ENCODE data around the gene PIGQ. TPM values are rescaled to one million over a fixed set of nuclear protein-coding genes. Genes with fewer than 3 reads are reported as not detected.

PIGQ gene
- total RNA-seq, 2 donors from 2014 or later = 25.6 to 59.3 TPM

DNA sequence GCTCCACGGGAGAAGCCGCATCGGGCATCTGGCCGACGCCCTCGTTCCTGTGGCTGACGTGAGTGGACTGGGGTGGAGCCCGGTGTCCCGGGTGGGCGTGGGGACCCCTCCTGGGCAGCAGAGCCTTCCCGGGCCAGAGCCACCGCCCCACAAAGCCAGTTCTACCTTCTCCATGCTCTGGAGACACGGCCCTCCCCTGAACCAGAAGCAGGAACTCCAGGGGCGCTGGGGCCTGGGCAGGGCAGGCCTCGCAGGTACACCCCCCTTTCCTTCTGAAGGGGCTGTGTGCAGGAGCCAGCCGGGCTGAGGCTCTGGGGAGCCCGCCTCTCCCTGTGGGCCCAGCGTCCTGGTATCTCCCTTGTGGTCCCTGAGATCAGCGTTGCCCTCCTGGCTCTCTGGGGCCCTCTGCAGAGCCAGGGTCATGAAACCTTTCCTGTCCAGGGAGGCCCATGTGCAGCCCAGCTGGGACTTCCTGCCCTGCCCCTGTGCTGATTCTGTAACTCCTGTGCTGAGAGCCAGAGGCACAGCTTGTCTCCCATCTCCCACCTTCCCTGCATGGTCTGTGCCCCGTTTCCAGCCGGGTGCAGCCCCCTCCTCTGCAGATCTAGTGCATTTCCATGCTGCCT lies 6.5 kb downstream of the PIGQ start:
- no peaks in the 10 kb centered on the region for H3K4me1 ChIP-seq
- H3K9ac ChIP-seq (ENCODE audit: low read depth in 2 of 2, low read length in 2 of 2) = no peak overlapping the region
- no peaks in the 10 kb centered on the region for H3K9me3 ChIP-seq
- no peaks in the 10 kb centered on the region for H3K36me3 ChIP-seq
- TF ChIP-seq, protein P1, sequence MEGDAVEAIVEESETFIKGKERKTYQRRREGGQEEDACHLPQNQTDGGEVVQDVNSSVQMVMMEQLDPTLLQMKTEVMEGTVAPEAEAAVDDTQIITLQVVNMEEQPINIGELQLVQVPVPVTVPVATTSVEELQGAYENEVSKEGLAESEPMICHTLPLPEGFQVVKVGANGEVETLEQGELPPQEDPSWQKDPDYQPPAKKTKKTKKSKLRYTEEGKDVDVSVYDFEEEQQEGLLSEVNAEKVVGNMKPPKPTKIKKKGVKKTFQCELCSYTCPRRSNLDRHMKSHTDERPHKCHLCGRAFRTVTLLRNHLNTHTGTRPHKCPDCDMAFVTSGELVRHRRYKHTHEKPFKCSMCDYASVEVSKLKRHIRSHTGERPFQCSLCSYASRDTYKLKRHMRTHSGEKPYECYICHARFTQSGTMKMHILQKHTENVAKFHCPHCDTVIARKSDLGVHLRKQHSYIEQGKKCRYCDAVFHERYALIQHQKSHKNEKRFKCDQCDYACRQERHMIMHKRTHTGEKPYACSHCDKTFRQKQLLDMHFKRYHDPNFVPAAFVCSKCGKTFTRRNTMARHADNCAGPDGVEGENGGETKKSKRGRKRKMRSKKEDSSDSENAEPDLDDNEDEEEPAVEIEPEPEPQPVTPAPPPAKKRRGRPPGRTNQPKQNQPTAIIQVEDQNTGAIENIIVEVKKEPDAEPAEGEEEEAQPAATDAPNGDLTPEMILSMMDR (IDR thresholded peaks at IDR 0.05) = no peak
- H3K27me3 ChIP-seq = no peaks in the 10 kb centered on the region
- H3K27ac ChIP-seq = no peak overlapping the region
- H3K4me3 ChIP-seq = no peak overlapping the region
- intact Hi-C loops (cut with DNase I) = no loop called here
- no peak for DNase-seq

DNA sequence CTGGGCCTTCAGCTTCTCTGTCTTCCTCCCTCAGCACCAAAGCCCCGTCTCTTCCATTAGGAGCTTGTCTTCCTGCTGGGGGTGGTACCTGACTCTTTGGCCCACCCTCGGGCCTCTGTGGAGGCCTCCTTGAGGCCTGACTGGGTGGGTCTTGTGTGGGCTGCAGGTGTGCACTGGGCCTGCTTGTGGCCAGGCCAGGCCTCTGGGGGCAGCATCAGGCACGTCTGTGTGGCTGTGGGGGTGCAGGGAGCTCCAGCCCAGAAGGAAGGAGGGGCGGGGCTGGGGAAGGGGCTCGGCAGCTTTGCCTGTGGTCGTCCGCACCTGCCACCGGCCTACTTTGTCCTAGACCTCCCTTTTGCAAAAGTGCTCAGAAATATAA lies 7.0 kb downstream of the PIGQ start:
- no peak for DNase-seq
- Histone ChIP-seq H3K4me3 (no peak overlapping the region), H3K9ac (ENCODE audit: low read depth in 2 of 2, low read length in 2 of 2) (no peak overlapping the region), H3K36me3 (no peaks in the 10 kb centered on the region), H3K27ac (no peak overlapping the region), H3K9me3 (no peaks in the 10 kb centered on the region), H3K4me1 (no peaks in the 10 kb centered on the region), H3K27me3 (no peaks in the 10 kb centered on the region)
- intact Hi-C loops (cut with DNase I) = no loop called here
- TF ChIP-seq, protein P1 (IDR thresholded peaks at IDR 0.05) = no peak

DNA sequence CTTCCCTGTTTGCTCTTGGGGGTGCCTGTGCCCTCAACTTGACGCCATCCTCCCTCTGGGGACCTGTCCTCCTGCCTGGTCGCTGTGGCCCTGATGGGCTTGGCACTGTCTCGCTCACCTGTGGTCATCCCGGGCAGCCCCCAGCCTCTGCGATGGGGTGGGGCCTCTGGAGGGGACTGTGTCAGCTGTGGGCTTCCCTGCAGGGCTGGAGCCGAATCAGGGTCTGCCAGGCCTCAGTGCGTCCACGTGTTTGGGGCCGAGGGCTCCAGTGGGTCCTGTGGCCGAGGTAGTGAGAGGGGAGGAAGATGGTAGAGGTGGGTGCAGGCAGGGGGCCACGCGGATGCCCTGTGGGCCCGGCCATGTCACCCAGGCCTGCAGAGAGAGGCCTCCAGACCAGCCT lies 8.0 kb downstream of the PIGQ start:
- TF ChIP-seq, protein P1 (IDR thresholded peaks at IDR 0.05) = no peak
- H3K9ac ChIP-seq (ENCODE audit: low read depth in 2 of 2, low read length in 2 of 2) = no peak overlapping the region
- H3K4me3 ChIP-seq = no peak overlapping the region
- DNase-seq = no peak
- no peak overlapping the region for H3K27ac ChIP-seq
- H3K36me3 ChIP-seq = no peaks in the 10 kb centered on the region
- H3K27me3 ChIP-seq = no peaks in the 10 kb centered on the region
- H3K9me3 ChIP-seq = no peaks in the 10 kb centered on the region
- no peaks in the 10 kb centered on the region for H3K4me1 ChIP-seq
- intact Hi-C loops (cut with DNase I) = no loop called here

DNA sequence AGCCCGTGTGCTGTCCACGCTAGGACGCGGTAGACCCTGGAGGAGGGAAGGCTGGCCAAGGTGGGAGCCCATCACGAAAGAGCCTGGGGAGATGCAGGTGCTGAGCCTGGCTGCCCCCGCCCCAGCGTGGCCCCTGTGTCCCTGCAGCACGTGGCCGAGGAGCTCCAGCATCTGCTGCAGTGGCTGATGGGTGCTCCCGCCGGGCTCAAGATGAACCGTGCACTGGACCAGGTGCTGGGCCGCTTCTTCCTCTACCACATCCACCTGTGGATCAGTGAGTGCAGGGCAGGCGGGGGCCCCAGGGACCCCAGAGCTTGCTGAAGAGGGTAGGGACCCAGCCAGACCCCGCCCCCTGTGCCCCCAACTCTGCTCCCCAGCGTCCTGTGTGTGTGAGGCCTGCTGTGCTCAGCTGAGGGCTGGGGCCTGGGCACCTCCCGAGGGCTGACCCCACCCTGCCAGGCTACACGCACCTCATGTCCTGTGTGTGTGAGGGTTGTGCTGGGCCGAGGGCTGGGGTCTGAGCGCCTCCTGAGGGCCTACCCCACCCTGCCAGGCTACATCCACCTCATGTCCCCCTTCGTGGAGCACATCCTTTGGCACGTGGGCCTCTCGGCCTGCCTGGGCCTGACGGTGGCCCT lies 8.6 kb downstream of the PIGQ start:
- Histone ChIP-seq H3K36me3 (no peaks in the 10 kb centered on the region), H3K4me3 (no peak overlapping the region), H3K27ac (no peak overlapping the region), H3K9me3 (no peaks in the 10 kb centered on the region), H3K4me1 (no peaks in the 10 kb centered on the region), H3K9ac (ENCODE audit: low read depth in 2 of 2, low read length in 2 of 2) (no peak overlapping the region), H3K27me3 (no peaks in the 10 kb centered on the region)
- TF ChIP-seq, protein P1 (IDR thresholded peaks at IDR 0.05) = no peak
- intact Hi-C loops (cut with DNase I) = no loop called here
- no peak for DNase-seq

DNA sequence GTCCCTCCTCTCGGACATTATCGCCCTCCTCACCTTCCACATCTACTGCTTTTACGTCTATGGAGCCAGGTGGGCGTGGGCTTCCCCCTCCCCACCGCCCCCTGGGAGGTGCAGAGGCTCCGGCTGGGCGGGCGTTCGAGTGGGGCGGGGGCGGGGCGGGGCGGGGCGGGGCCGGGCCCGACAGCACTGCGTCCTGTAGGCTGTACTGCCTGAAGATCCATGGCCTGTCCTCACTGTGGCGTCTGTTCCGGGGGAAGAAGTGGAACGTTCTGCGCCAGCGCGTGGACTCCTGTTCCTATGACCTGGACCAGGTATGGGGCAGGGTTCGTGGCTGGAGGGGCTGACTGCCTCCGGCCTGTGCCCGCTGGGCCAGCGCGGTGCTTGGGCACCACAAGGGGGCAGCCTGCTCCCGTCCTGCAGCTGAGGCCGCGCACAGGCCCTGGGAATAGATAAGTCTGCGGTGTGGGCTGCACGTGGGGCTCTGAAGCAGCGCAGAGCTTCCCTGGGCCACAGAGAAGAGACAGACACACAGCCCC lies 9.2 kb downstream of the PIGQ start:
- Histone ChIP-seq H3K4me3 (peak overlapping the region; percentile 15), H3K9ac (ENCODE audit: low read depth in 2 of 2, low read length in 2 of 2) (no peak overlapping the region), H3K36me3 (no peaks in the 10 kb centered on the region), H3K27me3 (no peaks in the 10 kb centered on the region), H3K9me3 (no peaks in the 10 kb centered on the region), H3K4me1 (no peaks in the 10 kb centered on the region), H3K27ac (no peak overlapping the region)
- TF ChIP-seq, protein P1 (IDR thresholded peaks at IDR 0.05) = peak; percentile 75
- intact Hi-C loops (cut with DNase I) = no loop called here
- peak; percentile 74 for DNase-seq

All from colonic mucosa (tissue), 4 donors.